RCC 7860 (cell line): Measurements from ENCODE around the gene ADAMTS20.

ENCODE experiments used
- DNase-seq: peaks from one replicate; pipeline ENCODE4 v3.0.0-alpha.2; 2015; ENCODE audit warnings: low spot score
- FAIRE-seq: peaks from 2 replicates; lab custom pipeline; 2012; peaks lifted over from hg19 to GRCh38; lab: Jason Lieb, UNC

Gene ADAMTS20

DNA sequence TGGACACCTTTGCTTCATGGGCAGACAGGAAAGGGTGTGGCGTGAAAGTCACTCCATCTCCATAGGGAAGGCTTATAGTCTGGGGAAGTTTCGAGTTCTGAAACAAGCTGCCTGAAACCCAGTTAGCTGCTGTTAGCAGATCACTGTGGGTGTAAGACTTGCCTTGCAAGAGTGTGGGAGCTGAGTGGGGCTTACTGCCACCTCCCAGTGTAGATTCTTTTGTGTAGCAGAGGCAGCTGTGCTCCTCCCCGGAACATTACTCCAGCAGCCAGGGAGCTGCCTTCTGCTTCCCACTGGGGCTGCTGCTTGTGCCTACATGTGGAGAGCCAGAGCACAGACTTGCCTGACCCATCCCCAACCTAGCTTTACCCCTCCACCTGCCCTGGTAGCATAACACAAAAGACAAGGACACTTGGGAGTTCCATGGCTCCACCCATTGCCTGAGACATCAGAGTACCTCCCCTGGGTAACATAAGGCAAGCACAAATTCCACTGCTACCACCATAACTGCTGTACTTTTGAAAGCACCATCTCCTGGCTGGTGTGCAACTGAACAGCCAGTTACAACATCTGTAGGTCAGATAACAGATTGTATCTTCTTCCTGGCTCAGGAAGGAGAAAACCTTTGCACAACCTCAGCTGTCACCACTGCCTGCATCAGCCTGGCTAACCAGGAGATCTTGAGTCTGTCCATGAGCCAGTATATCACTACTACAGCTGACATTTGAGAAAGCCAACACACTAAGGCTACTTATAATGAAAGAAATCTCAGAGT, 69.5 kb downstream of the ADAMTS20 start:
- no peak for FAIRE-seq
- DNase-seq, result no peak

DNA sequence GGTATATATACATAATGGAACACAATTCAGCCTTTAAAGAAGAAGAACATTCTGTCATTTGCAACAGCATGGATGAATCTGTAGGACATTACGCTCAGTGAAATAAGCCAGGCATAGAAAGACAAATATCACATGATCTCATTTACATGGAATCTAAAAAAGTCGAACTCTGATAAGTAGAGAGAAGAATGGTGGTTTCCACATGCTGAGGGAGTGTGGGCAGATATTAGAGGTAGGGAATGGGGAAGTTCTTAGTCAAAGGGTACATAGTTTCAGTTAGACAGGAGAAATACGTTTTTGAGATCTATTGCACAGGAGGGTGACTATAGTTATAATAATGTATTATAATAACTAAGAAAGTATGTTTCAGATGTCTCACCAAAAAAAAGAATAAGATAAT, 71.4 kb downstream of the ADAMTS20 start:
- no peak for DNase-seq
- FAIRE-seq, result no peak

DNA sequence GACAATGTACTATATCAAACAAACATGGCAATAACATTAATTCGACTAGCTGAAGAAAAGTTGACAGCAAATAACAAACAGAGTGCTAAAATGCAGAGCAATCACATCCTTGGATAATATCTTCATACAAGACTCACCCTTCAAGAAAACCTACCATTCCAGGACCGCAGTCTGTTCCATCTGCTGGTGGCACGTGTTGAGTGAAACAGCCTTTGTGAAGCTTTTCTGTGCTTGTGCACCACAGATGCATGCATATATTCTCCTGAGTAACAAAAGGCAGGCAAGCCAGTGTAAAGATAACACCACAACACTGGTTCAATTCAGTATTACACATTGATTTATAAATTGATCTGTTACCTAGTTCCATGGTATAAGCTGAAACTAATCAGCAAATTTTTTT, 89.3 kb downstream of the ADAMTS20 start:
- DNase-seq (no peak), FAIRE-seq (no peak)

DNA sequence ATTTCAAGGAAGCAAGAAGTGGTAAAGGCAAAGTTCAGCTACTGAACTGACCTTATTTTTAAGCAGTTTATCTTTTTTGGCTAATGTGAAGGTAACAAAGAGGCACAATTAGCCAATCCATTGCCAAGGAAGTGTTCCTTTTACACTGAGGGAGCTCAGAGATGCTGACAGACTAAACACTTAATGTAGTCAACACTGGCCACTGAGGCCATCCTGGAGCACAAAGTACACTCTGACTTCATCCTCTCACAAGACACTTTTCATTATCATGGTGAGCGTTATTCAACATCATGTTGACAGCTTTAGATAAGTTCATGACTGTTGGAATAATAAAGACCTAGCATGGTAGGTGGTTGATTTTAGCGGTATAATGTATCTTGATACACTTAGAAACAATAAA, 89.9 kb downstream of the ADAMTS20 start:
- FAIRE-seq, result no peak
- DNase-seq, result no peak

DNA sequence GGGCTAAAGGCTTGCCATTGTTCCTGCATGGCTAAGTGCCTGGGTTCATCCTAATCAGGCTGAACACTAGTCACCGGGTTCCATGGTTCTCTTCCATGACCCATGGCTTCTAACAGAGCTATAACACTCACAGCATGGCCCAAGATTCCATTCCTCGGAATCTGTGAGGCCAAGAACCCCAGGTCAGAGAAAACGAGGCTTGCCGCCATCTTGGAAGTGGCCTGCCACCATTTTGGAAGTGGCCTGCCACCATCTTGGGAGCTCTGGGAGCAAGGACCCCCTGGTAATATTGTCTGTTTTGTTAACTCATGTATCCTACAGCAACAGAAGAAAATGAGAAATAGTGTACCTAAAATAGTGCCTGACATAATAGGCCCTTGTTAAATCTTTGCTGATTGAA, 92.7 kb downstream of the ADAMTS20 start:
- DNase-seq (no peak), FAIRE-seq (no peak)

DNA sequence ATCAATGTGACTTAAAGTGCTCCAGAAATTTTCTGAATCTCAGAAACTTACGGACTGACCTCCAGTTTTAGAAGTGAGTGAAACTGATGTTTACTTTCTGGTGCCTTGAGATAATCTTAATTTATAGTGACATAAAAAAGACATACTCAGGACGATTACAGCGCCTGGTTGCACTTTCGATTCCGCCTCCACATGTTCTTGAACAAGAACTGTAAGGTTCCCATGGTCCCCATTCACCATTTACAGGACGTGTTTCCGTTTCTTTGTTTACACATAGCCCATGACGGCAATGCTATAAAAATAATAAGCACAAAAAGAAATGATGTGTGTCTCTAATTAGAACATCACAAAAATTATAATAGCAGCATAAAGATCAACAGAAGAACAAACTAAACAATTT, 98.2 kb downstream of the ADAMTS20 start:
- FAIRE-seq (no peak), DNase-seq (no peak)

DNA sequence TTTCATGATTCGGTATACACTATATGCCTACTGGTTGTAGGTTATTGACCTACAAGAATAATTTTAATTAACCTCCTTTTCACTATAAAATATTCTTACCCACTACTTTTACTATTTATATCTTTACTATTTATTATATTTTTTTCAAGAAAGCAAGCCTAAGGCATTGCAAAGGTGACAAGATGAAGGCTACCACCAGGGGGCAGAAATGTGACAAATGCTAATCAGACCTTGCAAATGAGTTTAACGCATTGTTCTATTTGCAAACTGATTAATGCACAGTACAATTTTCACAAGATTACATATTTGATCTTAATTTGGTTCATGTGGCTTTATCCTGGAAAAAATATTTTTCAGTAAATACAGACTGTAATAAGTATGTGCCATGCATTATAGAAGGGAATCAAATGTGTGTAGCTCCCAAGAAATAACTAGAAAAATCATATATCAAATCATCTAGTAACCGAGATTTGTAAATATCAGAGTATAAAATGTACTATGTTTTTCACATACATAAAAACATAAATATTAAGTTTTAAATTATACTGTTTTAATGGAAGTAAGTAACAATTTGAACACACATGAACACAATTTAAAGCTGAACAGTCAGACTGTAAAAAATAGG, 107.0 kb downstream of the ADAMTS20 start:
- no peak for DNase-seq
- FAIRE-seq, result peak; percentile 22

DNA sequence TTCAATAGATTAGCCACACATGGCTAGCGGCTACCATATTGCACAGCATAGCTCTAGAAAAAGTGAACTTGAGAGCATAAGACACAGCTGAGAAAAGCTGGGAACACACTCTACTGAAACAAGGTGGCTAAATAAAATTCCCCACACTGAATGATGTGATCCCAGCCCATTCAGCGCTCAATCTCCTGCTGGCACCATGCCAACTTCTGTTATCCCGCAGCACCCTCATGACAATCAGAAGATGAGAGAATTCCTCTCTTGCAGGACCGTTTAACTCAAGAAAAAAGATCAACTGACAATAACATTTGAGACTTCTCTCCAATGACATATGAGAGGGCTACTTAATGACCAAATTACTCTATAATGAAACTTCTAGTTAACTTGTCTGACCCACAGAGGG, 115.4 kb downstream of the ADAMTS20 start:
- FAIRE-seq (no peak), DNase-seq (no peak)

DNA sequence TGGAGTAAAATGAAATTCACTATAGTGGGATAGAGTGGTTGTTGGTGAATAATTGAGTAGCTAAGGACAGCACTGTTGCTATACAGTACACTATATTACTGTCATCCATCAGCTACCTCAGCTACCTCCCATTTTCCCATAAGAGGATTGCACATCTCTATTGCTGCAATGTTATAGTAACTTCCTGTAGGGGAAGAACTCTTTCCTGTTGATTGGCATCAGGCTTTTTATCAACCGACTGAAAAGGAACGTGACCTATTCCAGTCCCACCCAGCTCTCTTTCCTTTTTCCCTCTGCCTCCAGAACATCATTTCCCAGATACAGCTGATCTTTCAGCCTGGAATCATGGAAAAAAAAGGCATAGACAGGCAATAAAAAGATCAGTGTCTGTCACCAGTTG, 117.4 kb downstream of the ADAMTS20 start:
- FAIRE-seq (no peak), DNase-seq (no peak)

DNA sequence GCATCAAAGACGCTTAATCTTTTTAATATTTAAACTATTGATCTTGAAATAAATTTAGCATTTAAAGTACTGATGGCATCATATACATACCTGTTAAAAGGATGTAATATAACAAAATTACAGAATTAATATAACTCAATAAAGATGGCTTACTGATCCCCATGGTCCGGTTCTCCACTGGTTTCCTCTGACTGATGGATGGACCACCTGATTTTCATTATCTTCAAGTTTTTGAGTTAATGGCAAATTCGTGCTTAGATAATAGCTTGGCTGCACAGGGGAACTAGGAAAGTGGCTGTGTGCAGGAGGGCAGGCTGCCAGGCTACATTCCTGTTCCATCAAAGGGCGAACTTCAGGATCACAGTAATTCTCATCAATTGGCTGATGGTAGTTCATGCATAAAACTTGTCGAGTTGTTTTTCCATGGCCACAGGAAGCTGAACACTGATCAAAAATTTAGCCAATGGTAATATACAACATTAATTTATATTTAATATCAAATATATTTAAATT, 123.9 kb downstream of the ADAMTS20 start:
- DNase-seq (no peak), FAIRE-seq (no peak)

DNA sequence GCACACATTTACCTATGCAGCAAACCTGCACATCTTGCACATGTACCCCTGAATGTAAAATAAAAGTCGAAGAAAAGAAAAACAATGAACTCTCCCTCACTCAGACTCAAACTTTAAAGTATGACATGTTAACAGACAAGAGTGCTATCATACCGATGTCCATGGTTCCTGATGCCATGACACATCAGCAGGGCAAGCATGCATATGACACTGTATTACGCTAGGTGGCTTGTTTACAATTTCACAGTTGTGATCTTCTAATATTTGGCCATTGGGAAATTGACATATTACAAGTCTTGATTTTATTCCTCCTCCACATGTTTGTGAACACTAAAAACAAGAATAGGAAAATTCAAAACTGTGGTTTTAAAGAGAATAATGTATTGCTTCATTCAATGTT, 126.6 kb downstream of the ADAMTS20 start:
- FAIRE-seq (no peak), DNase-seq (no peak)

DNA sequence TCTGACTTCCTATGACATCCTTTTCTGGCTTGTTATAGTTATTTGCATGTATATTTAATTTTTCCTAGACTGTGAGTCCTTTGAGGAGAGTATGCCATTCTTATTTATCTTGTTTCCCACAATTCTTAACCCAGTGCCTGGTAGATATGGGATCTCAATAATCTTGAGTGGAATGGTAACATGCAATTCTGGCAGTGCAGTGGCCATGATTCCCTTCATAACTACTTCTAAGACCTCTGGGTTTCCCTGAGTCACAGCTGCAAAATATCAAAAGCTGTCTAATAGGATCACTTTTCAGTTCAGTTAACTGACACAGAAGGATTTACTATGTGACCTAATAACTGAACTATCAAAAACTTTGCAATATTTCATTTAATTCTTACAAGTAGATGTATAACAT, 135.0 kb downstream of the ADAMTS20 start:
- no peak for DNase-seq
- no peak for FAIRE-seq

DNA sequence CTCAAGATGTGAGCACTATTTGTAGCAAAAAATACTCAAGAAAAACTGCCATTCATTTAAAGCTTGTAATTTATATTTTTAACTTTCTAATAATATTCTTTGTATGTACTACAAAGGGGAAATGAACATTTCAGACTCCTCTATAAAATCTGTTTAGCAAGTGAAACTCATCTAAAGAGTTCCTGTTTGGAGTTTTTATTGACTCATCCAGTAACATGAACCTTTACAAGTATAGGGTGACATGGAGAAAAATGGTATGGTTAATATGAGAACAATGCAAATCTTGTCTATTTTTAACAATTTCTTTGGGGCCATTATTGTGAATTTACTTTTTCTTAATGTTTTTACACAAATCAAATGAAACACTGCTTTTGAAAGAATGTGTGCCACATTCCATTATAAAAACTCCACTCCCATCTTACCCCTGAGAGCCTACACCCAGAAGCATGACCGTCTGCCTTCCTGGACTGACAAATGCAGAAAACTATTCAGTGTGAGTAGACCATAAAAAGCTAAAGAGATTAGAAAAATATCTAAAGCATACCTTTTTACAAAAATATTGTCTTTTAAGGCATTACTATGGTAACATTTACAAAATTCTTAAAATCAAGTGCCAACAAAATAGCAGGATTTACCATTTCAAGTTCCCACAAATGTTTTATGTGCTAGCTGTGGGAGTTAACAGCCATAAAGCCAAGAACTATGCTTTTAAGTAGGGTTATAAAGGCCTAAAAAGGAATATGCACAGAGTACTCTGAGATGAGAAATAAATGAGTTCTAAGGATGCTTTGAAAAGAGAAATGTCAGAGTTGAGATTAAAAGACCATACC, 144.0 kb downstream of the ADAMTS20 start:
- FAIRE-seq (no peak), DNase-seq (no peak)

DNA sequence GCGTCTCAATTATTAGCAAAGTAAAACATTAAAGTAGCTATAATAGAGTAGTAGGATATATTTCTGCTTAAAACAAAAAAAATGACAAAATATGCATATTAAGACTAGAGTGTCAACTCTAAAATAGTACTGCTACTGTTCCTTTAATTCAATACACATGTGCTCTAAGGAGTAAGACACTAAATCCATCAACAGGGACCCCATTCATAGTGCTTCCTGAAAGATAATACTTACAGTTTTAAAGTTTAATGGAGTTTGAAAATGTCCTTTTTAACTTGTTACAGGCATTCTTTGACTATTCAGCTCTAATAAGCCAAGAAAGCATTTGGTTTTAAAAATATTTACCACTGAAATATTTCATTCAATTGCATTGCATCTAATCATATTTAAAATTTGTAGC, 145.2 kb downstream of the ADAMTS20 start:
- FAIRE-seq, result no peak

DNA sequence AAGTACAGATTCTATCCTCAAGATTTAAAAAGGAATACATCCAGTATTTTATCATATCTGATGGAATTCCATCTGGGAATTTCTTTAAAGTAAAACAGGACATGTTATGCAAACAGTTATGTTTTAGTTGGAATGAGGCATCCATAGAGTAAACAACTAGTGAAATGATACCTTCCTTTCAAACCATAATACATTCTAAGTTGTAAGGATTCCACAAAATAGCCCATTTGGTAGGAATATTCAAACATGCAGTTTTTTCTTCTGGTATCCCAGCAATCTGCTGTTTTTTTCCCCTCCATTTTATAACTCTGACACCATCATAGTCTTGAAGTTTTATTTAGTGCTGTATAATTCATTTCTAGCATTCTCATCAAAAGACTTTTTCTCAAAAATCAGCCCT, 149.6 kb downstream of the ADAMTS20 start:
- FAIRE-seq (no peak), DNase-seq (no peak)

More for the DNA sequence above, 145.2 kb downstream of the ADAMTS20 start:
- DNase-seq, result no peak

DNA sequence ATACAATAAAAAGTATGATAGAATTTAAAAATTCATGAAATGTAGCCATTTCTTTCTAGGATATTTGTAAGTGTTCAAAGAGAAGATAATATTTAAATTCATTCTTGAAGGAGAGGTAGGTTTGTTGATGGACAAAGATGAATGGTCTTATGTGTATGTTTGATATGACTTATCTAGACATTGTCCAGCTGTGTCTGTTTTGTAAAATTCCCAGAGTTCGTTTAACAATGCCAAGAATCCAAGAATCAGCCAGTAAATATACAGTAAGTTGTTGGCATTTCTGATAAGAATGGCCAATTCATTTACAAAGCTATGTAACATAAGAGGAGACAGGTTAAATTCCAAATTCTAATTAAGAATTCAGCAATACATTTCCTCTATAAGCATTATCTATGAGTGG, 150.9 kb downstream of the ADAMTS20 start:
- FAIRE-seq, result no peak
- no peak for DNase-seq

DNA sequence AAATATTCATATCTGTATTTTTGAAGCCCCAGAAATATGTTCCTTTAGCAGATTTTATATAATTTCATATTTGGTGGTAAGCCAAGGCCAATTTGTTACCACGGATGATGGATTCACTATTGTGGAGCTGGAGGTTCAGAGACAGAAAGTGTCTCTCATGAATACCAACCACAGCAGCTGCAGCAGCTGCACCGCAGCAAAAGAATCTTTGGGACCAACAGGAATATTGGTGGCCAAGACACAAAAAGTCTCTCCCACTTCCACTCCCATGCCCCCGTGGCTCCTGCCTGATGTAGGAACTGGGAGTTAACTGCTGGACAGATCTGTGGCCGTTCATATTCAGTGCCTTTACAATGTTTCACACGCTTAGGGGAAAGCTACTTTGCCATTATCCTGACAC, 155.3 kb downstream of the ADAMTS20 start:
- DNase-seq (no peak), FAIRE-seq (no peak)

DNA sequence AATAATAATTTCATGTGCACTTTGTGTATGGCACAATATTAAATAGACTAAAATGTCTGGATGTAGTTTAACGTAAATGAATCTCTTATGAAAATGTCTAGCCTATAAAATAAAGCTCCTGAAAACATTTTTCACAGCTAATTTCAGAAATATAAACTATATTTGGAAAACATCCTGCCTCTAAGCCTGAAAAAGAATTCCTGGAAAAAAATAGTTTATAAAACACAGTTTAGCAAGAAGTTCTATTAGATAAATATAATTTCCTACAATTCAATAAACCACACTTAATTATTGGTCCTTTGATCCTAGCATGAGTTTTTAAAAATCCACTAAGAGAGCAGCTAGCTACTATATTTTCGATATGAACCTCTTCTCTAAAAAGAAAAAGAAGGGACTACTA, 159.9 kb downstream of the ADAMTS20 start:
- DNase-seq, result no peak

DNA sequence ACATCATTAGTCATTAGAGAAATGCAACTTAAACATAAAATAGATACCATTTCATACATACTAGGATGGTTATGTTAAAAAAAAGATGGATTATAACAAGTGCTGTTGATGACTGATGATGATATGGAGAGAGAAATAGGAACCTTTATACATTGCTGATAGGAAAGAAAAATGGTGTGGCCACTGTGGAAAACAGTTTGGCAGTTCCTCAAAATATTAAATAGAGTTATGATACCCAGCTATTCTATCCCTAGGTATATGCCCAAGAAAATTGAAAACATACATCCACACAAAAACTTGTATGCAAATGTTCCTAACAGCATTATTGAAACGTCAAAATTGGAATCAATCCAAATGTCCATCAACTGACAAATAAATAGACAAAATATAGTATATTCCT, 170.1 kb downstream of the ADAMTS20 start:
- FAIRE-seq, result no peak
- no peak for DNase-seq

More for the DNA sequence above, 159.9 kb downstream of the ADAMTS20 start:
- FAIRE-seq, result no peak

DNA sequence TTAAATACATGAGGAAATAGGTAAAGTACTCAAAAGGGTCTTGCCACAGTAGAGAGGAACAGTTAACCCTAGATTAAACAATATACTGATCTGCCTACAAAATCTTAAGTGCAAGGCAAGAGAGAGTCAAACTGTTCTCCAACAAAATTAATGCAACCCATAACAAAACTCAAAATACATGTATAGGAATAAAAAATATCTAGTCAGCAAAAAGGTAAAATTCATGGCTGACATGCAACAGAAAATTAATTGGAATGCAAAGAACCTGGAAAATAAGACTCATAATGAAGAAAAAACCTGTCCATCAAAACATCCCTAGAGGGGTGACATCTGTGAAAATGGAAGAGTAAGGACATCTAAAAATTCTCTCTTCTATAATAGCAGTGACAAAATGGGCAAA, 173.6 kb downstream of the ADAMTS20 start:
- no peak for FAIRE-seq
- DNase-seq, result no peak

DNA sequence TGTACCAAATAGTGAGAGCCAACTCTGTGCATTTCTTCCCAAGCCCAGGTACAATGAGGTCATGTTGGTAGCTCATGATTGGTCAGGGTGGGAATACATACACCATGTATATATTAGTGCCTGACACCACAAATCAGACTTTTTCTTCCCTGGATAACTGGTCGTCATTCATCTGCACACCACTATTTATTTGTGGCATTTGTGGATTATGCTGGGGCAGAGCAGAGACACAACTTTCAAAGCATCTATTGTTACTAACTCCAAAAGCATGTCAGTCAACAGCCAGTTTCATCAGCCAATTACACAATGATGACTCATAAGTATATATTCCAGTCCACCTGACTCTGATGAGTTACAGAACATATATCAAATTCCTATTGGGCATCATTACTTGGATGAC, 181.7 kb downstream of the ADAMTS20 start:
- peak; percentile 47 for DNase-seq
- no peak for FAIRE-seq
